GM23248 (cell line): ENCODE data around the gene HES4. TPM values are rescaled to one million over a fixed set of nuclear protein-coding genes. Genes with fewer than 3 reads are reported as not detected.
"Not testable (repeated sequence)": the region's sequence is repeated elsewhere in the genome, so short reads cannot be mapped to it uniquely, and the experiment has no call there.

Source experiments
- DNase-seq: peaks from one replicate; pipeline ENCODE4 v3.0.0-alpha.2; 2015
- H2AFZ ChIP-seq: fragments of 200-600 bp; sonication (generic); 2 replicates; pipeline ENCODE4 v1.6.1; 2016; ENCODE audit warnings: antibody characterized with exemption
- H3F3A ChIP-seq: fragments of 200-600 bp; sonication (generic); 2 replicates; pipeline ENCODE4 v1.6.1; 2016; ENCODE audit warnings: mild to moderate bottlenecking, antibody characterized with exemption, mixed run types; ENCODE audit not compliant: insufficient read depth
- H3K27ac ChIP-seq: fragments of 200-600 bp; sonication (generic); 2 replicates; pipeline ENCODE4 v1.5.1; 2016; ENCODE audit warnings: mild to moderate bottlenecking
- H3K27me3 ChIP-seq: fragments of 200-600 bp; sonication (generic); replicated peaks from 2 replicates; pipeline ENCODE4 v1.6.1; 2016; ENCODE audit warnings: mild to moderate bottlenecking; ENCODE audit not compliant: insufficient read depth
- H3K36me3 ChIP-seq: fragments of 200-600 bp; sonication (generic); 2 replicates; pipeline ENCODE4 v1.6.1; 2016; ENCODE audit warnings: low read depth, mild to moderate bottlenecking
- H3K4me1 ChIP-seq: fragments of 200-600 bp; sonication (generic); 2 replicates; pipeline ENCODE4 v1.6.1; 2016; ENCODE audit warnings: mild to moderate bottlenecking; ENCODE audit not compliant: insufficient read depth
- H3K4me2 ChIP-seq: fragments of 200-600 bp; sonication (generic); one replicate; pipeline ENCODE4 v1.6.1; 2016; ENCODE audit warnings: mild to moderate bottlenecking; ENCODE audit not compliant: unreplicated experiment
- H3K4me3 ChIP-seq: fragments of 200-600 bp; sonication (generic); 2 replicates; pipeline ENCODE4 v1.5.1; 2016; ENCODE audit warnings: mild to moderate bottlenecking
- H3K79me2 ChIP-seq: fragments of 200-600 bp; sonication (generic); 2 replicates; pipeline ENCODE4 v1.6.1; 2016; ENCODE audit warnings: mild to moderate bottlenecking; ENCODE audit not compliant: insufficient read depth
- H3K9ac ChIP-seq: fragments of 200-600 bp; sonication (generic); 2 replicates; pipeline ENCODE4 v1.6.1; 2016; ENCODE audit warnings: mild to moderate bottlenecking
- H3K9me2 ChIP-seq: fragments of 200-600 bp; sonication (generic); 2 replicates; pipeline ENCODE4 v1.6.1; 2016; ENCODE audit warnings: mixed run types, mild to moderate bottlenecking, moderate library complexity; ENCODE audit not compliant: insufficient read depth
- H3K9me3 ChIP-seq: fragments of 200-600 bp; sonication (generic); one replicate; pipeline ENCODE4 v1.6.1; 2017; ENCODE audit warnings: low read depth
- H4K20me1 ChIP-seq: fragments of 200-600 bp; sonication (generic); 2 replicates; pipeline ENCODE4 v1.6.0; 2016; ENCODE audit not compliant: insufficient read depth
- EZH2 ChIP-seq: fragments of 200-600 bp; sonication (generic); IDR thresholded peaks from 2 replicates; pipeline ENCODE4 v1.6.1; 2018; ENCODE audit warnings: antibody characterized with exemption, mild to moderate bottlenecking; ENCODE audit not compliant: insufficient read depth, poor library complexity, severe bottlenecking
- EZH2phosphoT487 ChIP-seq: fragments of 200-600 bp; sonication (generic); IDR thresholded peaks from 2 replicates; pipeline ENCODE4 v1.6.1; 2018; ENCODE audit warnings: antibody characterized with exemption, moderate library complexity, mild to moderate bottlenecking, low read depth; ENCODE audit not compliant: insufficient read depth
- WGBS, 2 experiments: methylation state at CpG; one replicate each; pipeline ENCODE4 v1.1.6; 2015 to 2017; ENCODE audit warnings: low lambda C conversion rate in 2 of 2, low coverage in 1 of 2; ENCODE audit errors: missing lambda C conversion rate in 2 of 2; 5-methylcytosine and 5-hydroxymethylcytosine counted together
- in situ Hi-C: fragments of 300-500 bp; cut with MboI; formaldehyde crosslinking; loops from 2 replicates; pipeline ENCODE4 v1.15.0; 2020
- polyA plus RNA-seq: library from polyadenylated mRNA; unstranded; fragments of >200 nt; fragmentation: Nextera tagmentation; extraction: Ambion mirVana; gene quantifications from 2 replicates; pipeline ENCODE4 v1.2.1, GENCODE V29; 2016
- total RNA-seq: library from RNA; depleted of rRNA; stranded (reverse); fragments of >200 nt; shearing (Covaris generic); gene quantifications from 2 replicates; pipeline ENCODE4 v1.2.3, GENCODE V29; 2014

Gene HES4
- total and polyA plus RNA-seq, 2 experiments from 2014 or later, result 3.1 to 4.1 TPM

- H2AFZ ChIP-seq, result no peak overlapping the region
- no peaks in the 10 kb centered on the region for H4K20me1 ChIP-seq
- no peak for TF ChIP-seq EZH2
- TF ChIP-seq EZH2phosphoT487, result no peak
- H3K4me3 ChIP-seq, result no peak overlapping the region
- H3K27ac ChIP-seq, result no peak overlapping the region
- no peaks in the 10 kb centered on the region for H3K79me2 ChIP-seq
- H3K4me2 ChIP-seq, result no peak overlapping the region
- no peak for DNase-seq
- H3K9me2 ChIP-seq, result no peaks in the 10 kb centered on the region
- in situ Hi-C loops, result no loop called here
- H3K4me1 ChIP-seq, result peaks cover 4% of the 10 kb centered on the region; the same call in 1 of the 2 replicates
- no peaks in the 10 kb centered on the region for H3K36me3 ChIP-seq
- no peaks in the 10 kb centered on the region for H3F3A ChIP-seq
- H3K9ac ChIP-seq, result no peak overlapping the region
- WGBS, 2 experiments, result 83 to 87% methylated on average over 14 of the region's 14 CpGs
- no peaks in the 10 kb centered on the region for H3K9me3 ChIP-seq
- no peaks in the 10 kb centered on the region for H3K27me3 ChIP-seq
Measured at GRCh38 chr1:1011396-1011949, 11.6 kb upstream of the HES4 start.

GRCh38 chr1:1010131-1010530, 10.2 kb upstream of the HES4 start:
- H3K4me3 ChIP-seq, H4K20me1 ChIP-seq, in situ Hi-C loops, DNase-seq, H3K9ac ChIP-seq, H3K4me2 ChIP-seq, H3K36me3 ChIP-seq, H3K9me2 ChIP-seq, H3K27me3 ChIP-seq, H3K9me3 ChIP-seq, H3K27ac ChIP-seq, H3K4me1 ChIP-seq, H3K79me2 ChIP-seq, H2AFZ ChIP-seq, H3F3A ChIP-seq: not testable (repeated sequence)
- WGBS, 2 experiments, result 79 to 81% methylated on average over 8 of the region's 8 CpGs

- no peaks in the 10 kb centered on the region for H3K9me2 ChIP-seq
Measured at GRCh38 chr1:1006305-1007159, 6.6 kb upstream of the HES4 start.

GRCh38 chr1:1005774-1006304, 5.9 kb upstream of the HES4 start:
- Histone ChIP-seq H3K27me3 (no peaks in the 10 kb centered on the region), H3K4me2 (no peak overlapping the region), H2AFZ (no peak overlapping the region), H3K9ac (no peak overlapping the region), H3K4me1 (no peaks in the 10 kb centered on the region; the same call in 1 of the 2 replicates), H3F3A (no peaks in the 10 kb centered on the region), H3K27ac (no peak overlapping the region), H3K9me2 (no peaks in the 10 kb centered on the region), H3K9me3 (no peaks in the 10 kb centered on the region), H3K4me3 (no peak overlapping the region), H3K36me3 (no peaks in the 10 kb centered on the region), H3K79me2 (no peaks in the 10 kb centered on the region), H4K20me1 (no peaks in the 10 kb centered on the region)
- in situ Hi-C loops, result no loop called here
- WGBS, 2 experiments, result 76% methylated on average over 3 to 14 of the region's 23 CpGs
- no peak for DNase-seq
- no peak for TF ChIP-seq EZH2phosphoT487
- no peak for TF ChIP-seq EZH2

More at GRCh38 chr1:1006305-1007159, 6.6 kb upstream of the HES4 start:
- no peak overlapping the region for H3K9ac ChIP-seq
- H2AFZ ChIP-seq, result no peak overlapping the region
- no peak overlapping the region for H3K27ac ChIP-seq
- no peaks in the 10 kb centered on the region; the same call in 1 of the 2 replicates for H3K4me1 ChIP-seq
- WGBS, 2 experiments, result 68 to 69% methylated on average over 35 to 37 of the region's 37 CpGs
- no peak for TF ChIP-seq EZH2phosphoT487
- no peak for TF ChIP-seq EZH2
- H3K4me2 ChIP-seq, result no peak overlapping the region
- H3K9me3 ChIP-seq, result no peaks in the 10 kb centered on the region
- no peaks in the 10 kb centered on the region for H3F3A ChIP-seq
- H4K20me1 ChIP-seq, result no peaks in the 10 kb centered on the region
- no peak overlapping the region for H3K4me3 ChIP-seq
- no peaks in the 10 kb centered on the region for H3K36me3 ChIP-seq
- no peaks in the 10 kb centered on the region for H3K79me2 ChIP-seq
- H3K27me3 ChIP-seq, result no peaks in the 10 kb centered on the region
- DNase-seq, result no peak
- in situ Hi-C loops, result no loop called here
